Measurements from ENCODE around the gene DUOXA1.

DNA sequence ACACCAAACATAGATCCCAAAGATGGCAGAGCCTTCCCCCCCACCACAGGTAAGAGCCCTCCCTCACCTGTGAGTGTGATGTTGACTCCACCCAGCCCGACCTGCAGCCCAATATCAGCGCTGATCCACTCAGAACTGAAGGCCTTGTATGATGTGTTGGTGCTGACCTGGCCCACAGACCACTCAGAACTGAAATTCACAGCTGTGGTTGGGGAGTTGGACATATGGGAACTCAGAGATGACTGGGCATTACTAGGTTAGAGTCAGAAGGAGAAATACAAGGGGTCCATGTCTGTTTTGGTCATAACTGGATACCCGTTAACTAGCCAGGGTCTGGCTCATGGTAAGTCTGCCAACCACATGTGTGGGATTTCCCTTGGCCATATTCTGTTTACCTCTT, 8.7 kb downstream of the DUOXA1 start:
- TF ChIP-seq, protein P1, sequence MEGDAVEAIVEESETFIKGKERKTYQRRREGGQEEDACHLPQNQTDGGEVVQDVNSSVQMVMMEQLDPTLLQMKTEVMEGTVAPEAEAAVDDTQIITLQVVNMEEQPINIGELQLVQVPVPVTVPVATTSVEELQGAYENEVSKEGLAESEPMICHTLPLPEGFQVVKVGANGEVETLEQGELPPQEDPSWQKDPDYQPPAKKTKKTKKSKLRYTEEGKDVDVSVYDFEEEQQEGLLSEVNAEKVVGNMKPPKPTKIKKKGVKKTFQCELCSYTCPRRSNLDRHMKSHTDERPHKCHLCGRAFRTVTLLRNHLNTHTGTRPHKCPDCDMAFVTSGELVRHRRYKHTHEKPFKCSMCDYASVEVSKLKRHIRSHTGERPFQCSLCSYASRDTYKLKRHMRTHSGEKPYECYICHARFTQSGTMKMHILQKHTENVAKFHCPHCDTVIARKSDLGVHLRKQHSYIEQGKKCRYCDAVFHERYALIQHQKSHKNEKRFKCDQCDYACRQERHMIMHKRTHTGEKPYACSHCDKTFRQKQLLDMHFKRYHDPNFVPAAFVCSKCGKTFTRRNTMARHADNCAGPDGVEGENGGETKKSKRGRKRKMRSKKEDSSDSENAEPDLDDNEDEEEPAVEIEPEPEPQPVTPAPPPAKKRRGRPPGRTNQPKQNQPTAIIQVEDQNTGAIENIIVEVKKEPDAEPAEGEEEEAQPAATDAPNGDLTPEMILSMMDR (IDR thresholded peaks at IDR 0.05): no peak
- TF ChIP-seq CBX8 (IDR thresholded peaks at IDR 0.05) (no peak), POLR2AphosphoS2 (conservative IDR thresholded peaks at IDR 0.05; ENCODE audit: low read length) (no peak), SMC3 (IDR thresholded peaks at IDR 0.05) (no peak), CHD4 (IDR thresholded peaks at IDR 0.05; ENCODE audit: borderline replicate concordance) (no peak), RFX5 (IDR thresholded peaks at IDR 0.05) (no peak), CHD2 (IDR thresholded peaks at IDR 0.05; ENCODE audit: low read length, partially characterized antibody) (no peak), RAD21 (conservative IDR thresholded peaks at IDR 0.05 in 1 of 2, IDR thresholded peaks at IDR 0.05 in 1 of 2) (no peak), POLR2A (IDR thresholded peaks at IDR 0.05; ENCODE audit: low read length) (no peak)
- TF ChIP-seq, protein P2, sequence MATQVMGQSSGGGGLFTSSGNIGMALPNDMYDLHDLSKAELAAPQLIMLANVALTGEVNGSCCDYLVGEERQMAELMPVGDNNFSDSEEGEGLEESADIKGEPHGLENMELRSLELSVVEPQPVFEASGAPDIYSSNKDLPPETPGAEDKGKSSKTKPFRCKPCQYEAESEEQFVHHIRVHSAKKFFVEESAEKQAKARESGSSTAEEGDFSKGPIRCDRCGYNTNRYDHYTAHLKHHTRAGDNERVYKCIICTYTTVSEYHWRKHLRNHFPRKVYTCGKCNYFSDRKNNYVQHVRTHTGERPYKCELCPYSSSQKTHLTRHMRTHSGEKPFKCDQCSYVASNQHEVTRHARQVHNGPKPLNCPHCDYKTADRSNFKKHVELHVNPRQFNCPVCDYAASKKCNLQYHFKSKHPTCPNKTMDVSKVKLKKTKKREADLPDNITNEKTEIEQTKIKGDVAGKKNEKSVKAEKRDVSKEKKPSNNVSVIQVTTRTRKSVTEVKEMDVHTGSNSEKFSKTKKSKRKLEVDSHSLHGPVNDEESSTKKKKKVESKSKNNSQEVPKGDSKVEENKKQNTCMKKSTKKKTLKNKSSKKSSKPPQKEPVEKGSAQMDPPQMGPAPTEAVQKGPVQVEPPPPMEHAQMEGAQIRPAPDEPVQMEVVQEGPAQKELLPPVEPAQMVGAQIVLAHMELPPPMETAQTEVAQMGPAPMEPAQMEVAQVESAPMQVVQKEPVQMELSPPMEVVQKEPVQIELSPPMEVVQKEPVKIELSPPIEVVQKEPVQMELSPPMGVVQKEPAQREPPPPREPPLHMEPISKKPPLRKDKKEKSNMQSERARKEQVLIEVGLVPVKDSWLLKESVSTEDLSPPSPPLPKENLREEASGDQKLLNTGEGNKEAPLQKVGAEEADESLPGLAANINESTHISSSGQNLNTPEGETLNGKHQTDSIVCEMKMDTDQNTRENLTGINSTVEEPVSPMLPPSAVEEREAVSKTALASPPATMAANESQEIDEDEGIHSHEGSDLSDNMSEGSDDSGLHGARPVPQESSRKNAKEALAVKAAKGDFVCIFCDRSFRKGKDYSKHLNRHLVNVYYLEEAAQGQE (IDR thresholded peaks at IDR 0.05): no peak
- TF ChIP-seq, protein P3, sequence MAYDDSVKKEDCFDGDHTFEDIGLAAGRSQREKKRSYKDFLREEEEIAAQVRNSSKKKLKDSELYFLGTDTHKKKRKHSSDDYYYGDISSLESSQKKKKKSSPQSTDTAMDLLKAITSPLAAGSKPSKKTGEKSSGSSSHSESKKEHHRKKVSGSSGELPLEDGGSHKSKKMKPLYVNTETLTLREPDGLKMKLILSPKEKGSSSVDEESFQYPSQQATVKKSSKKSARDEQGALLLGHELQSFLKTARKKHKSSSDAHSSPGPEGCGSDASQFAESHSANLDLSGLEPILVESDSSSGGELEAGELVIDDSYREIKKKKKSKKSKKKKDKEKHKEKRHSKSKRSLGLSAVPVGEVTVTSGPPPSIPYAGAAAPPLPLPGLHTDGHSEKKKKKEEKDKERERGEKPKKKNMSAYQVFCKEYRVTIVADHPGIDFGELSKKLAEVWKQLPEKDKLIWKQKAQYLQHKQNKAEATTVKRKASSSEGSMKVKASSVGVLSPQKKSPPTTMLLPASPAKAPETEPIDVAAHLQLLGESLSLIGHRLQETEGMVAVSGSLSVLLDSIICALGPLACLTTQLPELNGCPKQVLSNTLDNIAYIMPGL (CRISPR knock-in tag; IDR thresholded peaks at IDR 0.05; ENCODE audit: borderline replicate concordance): no peak
